ENCODE results near the gene SKIL. TPM values are rescaled to one million over a fixed set of nuclear protein-coding genes. Genes with fewer than 3 reads are reported as not detected.

SKIL gene
- total RNA-seq, 4 donors from 2014 or later, result 26.7 to 45.1 (median 29.4) TPM

GRCh38 chr3:170391108-170391507 is 33.6 kb downstream of the SKIL start:
- TF ChIP-seq, protein P1, sequence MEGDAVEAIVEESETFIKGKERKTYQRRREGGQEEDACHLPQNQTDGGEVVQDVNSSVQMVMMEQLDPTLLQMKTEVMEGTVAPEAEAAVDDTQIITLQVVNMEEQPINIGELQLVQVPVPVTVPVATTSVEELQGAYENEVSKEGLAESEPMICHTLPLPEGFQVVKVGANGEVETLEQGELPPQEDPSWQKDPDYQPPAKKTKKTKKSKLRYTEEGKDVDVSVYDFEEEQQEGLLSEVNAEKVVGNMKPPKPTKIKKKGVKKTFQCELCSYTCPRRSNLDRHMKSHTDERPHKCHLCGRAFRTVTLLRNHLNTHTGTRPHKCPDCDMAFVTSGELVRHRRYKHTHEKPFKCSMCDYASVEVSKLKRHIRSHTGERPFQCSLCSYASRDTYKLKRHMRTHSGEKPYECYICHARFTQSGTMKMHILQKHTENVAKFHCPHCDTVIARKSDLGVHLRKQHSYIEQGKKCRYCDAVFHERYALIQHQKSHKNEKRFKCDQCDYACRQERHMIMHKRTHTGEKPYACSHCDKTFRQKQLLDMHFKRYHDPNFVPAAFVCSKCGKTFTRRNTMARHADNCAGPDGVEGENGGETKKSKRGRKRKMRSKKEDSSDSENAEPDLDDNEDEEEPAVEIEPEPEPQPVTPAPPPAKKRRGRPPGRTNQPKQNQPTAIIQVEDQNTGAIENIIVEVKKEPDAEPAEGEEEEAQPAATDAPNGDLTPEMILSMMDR (IDR thresholded peaks at IDR 0.05 in 4 of 5, conservative IDR thresholded peaks at IDR 0.05 in 1 of 5), result no peak
- TF ChIP-seq POLR2A (IDR thresholded peaks at IDR 0.05), result no peak
- Histone ChIP-seq H3K9me3 (no peaks in the 10 kb centered on the region), H3K36me3 (peaks cover 0 to 48% of the 10 kb centered on the region in 2 donors), H3K4me1 (no peaks in the 10 kb centered on the region), H3K27me3 (no peaks in the 10 kb centered on the region), H3K27ac (no peak overlapping the region), H3K4me3 (no peak overlapping the region)
- in situ Hi-C loops (cut with MboI; ENCODE audit: low sequenced_read_pairs in 4 of 4), result no loop called here
- DNase-seq (no peak), ATAC-seq (no peak)
- intact Hi-C loops (cut with DNase I; ENCODE audit: low total_unique reads), result no loop called here

DNA sequence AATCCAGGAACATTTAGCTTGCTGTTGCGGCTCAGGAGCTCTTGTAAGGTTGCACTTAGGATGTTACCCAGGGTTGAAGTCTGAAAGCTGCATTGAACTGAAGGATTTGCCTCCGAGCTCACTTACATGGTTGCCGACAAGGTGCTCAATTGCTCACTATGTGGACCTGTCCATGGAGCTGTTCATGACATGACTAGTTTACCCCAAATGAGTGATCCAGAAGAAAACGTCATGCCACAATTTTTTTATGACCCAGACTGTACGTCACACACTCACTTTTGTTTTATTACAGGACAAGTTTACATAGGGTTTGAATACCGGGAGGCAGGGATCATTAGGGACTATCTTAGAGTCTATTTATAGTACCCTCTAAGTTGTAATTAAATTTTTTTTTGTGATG is 40.2 kb downstream of the SKIL start:
- Histone ChIP-seq H3K4me1 (no peaks in the 10 kb centered on the region), H3K27ac (no peak overlapping the region), H3K4me3 (no peak overlapping the region), H3K36me3 (no peaks in the 10 kb centered on the region), H3K9me3 (no peaks in the 10 kb centered on the region), H3K27me3 (no peaks in the 10 kb centered on the region)
- DNase-seq, result no peak
- intact Hi-C loops (cut with DNase I; ENCODE audit: low total_unique reads), result no loop called here
- TF ChIP-seq POLR2A (IDR thresholded peaks at IDR 0.05), result no peak
- TF ChIP-seq, protein P1 (IDR thresholded peaks at IDR 0.05 in 4 of 5, conservative IDR thresholded peaks at IDR 0.05 in 1 of 5), result no peak
- in situ Hi-C loops (cut with MboI; ENCODE audit: low sequenced_read_pairs in 4 of 4), result no loop called here
- ATAC-seq, result no peak

GRCh38 chr3:170405101-170405500 is 47.6 kb downstream of the SKIL start:
- DNase-seq (no peak), ATAC-seq (no peak)
- no peaks in the 10 kb centered on the region for H3K27me3 ChIP-seq
- in situ Hi-C loops (cut with MboI; ENCODE audit: low sequenced_read_pairs in 4 of 4), result loop anchor here (5.0 to 25.0 kb wide), 4 partner anchors 90 to 407 kb away; no protein-coding TSS in a partner anchor
- TF ChIP-seq, protein P1 (IDR thresholded peaks at IDR 0.05 in 4 of 5, conservative IDR thresholded peaks at IDR 0.05 in 1 of 5), result no peak
- no peak for TF ChIP-seq POLR2A (IDR thresholded peaks at IDR 0.05)
- no peak overlapping the region for H3K27ac ChIP-seq
- H3K9me3 ChIP-seq, result no peaks in the 10 kb centered on the region
- no peak overlapping the region for H3K4me3 ChIP-seq
- no peaks in the 10 kb centered on the region for H3K4me1 ChIP-seq
- H3K36me3 ChIP-seq, result no peaks in the 10 kb centered on the region
- intact Hi-C loops (cut with DNase I; ENCODE audit: low total_unique reads), result no loop called here

- ATAC-seq, result no peak
- TF ChIP-seq, protein P1 (IDR thresholded peaks at IDR 0.05 in 4 of 5, conservative IDR thresholded peaks at IDR 0.05 in 1 of 5), result peak in 4 of 5 experiments; percentile 18 to 59 (median 38)
- TF ChIP-seq POLR2A (IDR thresholded peaks at IDR 0.05), result no peak
- H3K4me3 ChIP-seq, result no peak overlapping the region
- no peak for DNase-seq
- H3K36me3 ChIP-seq, result no peaks in the 10 kb centered on the region
- H3K27ac ChIP-seq, result no peak overlapping the region
- intact Hi-C loops (cut with DNase I; ENCODE audit: low total_unique reads), result loop anchor here (1.0 to 5.0 kb wide), 3 partner anchors 53 to 398 kb away; partner anchors contain the start of gene SKIL
- no peaks in the 10 kb centered on the region for H3K4me1 ChIP-seq
- peaks cover 0 to 1% (median 0%) of the 10 kb centered on the region in 3 donors for H3K27me3 ChIP-seq
- in situ Hi-C loops (cut with MboI; ENCODE audit: low sequenced_read_pairs in 4 of 4), result loop anchor here (5.0 to 25.0 kb wide), 6 partner anchors 96 to 404 kb away; no protein-coding TSS in a partner anchor
- no peaks in the 10 kb centered on the region for H3K9me3 ChIP-seq
Observed at GRCh38 chr3:170410428-170411029, 53.0 kb downstream of the SKIL start.
